ENCODE results near the gene KRTAP4-4. TPM values are rescaled to one million over a fixed set of nuclear protein-coding genes. Genes with fewer than 3 reads are reported as not detected.

The KRTAP4-4 gene
- total and polyA plus RNA-seq, 2 of the 8 experiments (the other 6 are each of a cell fraction or from before 2014, with no cell fraction given): not detected

DNA sequence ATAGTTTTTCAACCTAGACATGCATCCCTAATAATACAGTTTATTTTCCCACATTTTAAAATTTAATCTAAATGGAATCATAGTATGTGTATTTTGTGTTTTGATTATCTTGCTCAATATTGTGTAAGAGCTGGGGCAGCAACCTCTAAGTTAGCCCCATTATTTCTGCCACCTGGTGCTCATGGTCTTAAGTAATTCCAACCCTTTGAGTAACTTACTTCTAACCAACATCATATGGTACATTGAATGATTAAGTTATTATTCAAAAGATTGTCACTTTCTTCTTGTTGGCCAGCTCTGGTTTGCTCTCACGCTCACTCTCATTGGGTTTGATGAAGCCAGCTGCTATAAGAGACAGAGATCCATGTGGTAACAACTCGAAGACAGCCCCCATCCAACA lies 11.3 kb upstream of the KRTAP4-4 start (continued):
- TF ChIP-seq SIN3A (conservative IDR thresholded peaks at IDR 0.05 in 1 of 2, IDR thresholded peaks at IDR 0.05 in 1 of 2; ENCODE audit: low read depth in 1 of 2, low read length in 2 of 2): no peak

Data from H1 (cell line).